Gastroesophageal sphincter (tissue), 4 donors: ENCODE data around the gene PRSS21. TPM values are rescaled to one million over a fixed set of nuclear protein-coding genes. Genes with fewer than 3 reads are reported as not detected.

Experiments
- ATAC-seq: fragments of 150-250 bp; one replicate; pipeline ENCODE4 v1.9.1; 2016; ENCODE audit warnings: mild to moderate bottlenecking, moderate library complexity
- H3K27ac ChIP-seq, 4 donors: fragments of 200-600 bp; sonication (generic) in 3 of 4; 1 replicate in 3 of 4; 2 replicates in 1 of 4; pipeline ENCODE4 v1.5.1; 2016 to 2019
- H3K27me3 ChIP-seq: fragments of 200-600 bp; sonication (generic); one replicate; pipeline ENCODE4 v1.5.1; 2019
- H3K36me3 ChIP-seq, 2 donors: fragments of 200-600 bp; sonication (generic); one replicate each; pipeline ENCODE4 v1.5.1; 2019; ENCODE audit warnings: control low read depth in 1 of 2
- H3K4me1 ChIP-seq, 3 donors: fragments of 200-600 bp; sonication (generic); 1 replicate in 2 of 3; 2 replicates in 1 of 3; pipeline ENCODE4 v1.5.1; 2016 to 2019; ENCODE audit warnings: control low read depth in 2 of 3
- H3K4me3 ChIP-seq, 2 donors: fragments of 200-600 bp; sonication (generic); one replicate each; pipeline ENCODE4 v1.5.1; 2019; ENCODE audit warnings: mild to moderate bottlenecking in 1 of 2, moderate library complexity in 1 of 2
- H3K9me3 ChIP-seq, 3 donors: fragments of 200-600 bp; sonication (generic); one replicate each; pipeline ENCODE4 v1.5.1; 2017 to 2019; ENCODE audit warnings: control low read depth in 2 of 3
- EP300 ChIP-seq: sonication (generic); formaldehyde crosslinking; IDR thresholded peaks from one replicate; pipeline ENCODE4 v1.6.1; 2017; ENCODE audit warnings: antibody characterized with exemption, mild to moderate bottlenecking
- POLR2A ChIP-seq, 2 donors: fragments of 450-650 bp; IDR thresholded peaks; one replicate each; pipeline ENCODE4 v1.6.1; 2017; ENCODE audit warnings: antibody characterized with exemption in 2 of 2, mild to moderate bottlenecking in 2 of 2, moderate library complexity in 1 of 2
- POLR2AphosphoS5 ChIP-seq: sonication (generic); formaldehyde crosslinking; IDR thresholded peaks from one replicate; pipeline ENCODE4 v1.6.1; 2017; ENCODE audit warnings: antibody characterized with exemption
- WGBS, 2 donors: methylation state at CpG; one replicate each; pipeline ENCODE4 v1.1.5; 2018; ENCODE audit warnings: low coverage in 1 of 2; 5-methylcytosine and 5-hydroxymethylcytosine counted together
- total RNA-seq, 4 donors: library from RNA; depleted of rRNA; stranded (reverse); fragments of >200 nt; gene quantifications; one replicate each; pipeline ENCODE4 v1.1.0, GENCODE V29; 2016
- TF ChIP-seq, protein P1 (sequence below), 4 experiments: fragments of 200-600 bp in 2 of 4; fragments of 450-650 bp in 2 of 4; sonication (generic) in 1 of 4; IDR thresholded peaks; one replicate each; pipeline ENCODE4 v1.5.1; 2017 to 2019; ENCODE audit warnings: antibody characterized with exemption in 4 of 4, mild to moderate bottlenecking in 2 of 4, moderate library complexity in 2 of 4

The PRSS21 gene
- total RNA-seq, 4 donors from 2014 or later: not detected

DNA sequence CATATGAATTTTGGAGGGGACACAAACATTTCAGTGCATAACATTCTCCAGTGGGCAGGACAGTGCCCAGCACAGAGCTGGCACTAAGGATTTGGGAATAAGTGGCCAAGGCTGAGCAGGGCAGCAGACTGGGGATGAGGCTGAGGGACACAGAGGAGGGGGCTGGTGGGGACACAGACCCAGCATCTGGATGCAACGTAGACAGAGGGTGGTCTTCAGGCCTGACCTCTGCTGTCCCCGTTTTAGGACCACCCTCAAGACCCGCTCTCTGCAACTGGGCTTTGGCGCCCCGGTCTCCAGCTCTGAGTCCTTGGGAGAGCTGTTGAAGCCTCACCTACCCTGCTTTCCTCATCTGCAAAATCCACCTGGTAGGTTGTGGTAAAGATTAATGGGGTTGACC is 26.4 kb upstream of the PRSS21 start:
- Histone ChIP-seq H3K9me3 (no peaks in the 10 kb centered on the region), H3K4me1 (peaks cover 0 to 4% (median 0%) of the 10 kb centered on the region in 3 donors), H3K4me3 (no peak overlapping the region), H3K36me3 (no peaks in the 10 kb centered on the region), H3K27ac (no peak overlapping the region), H3K27me3 (peaks cover 70% of the 10 kb centered on the region)
- TF ChIP-seq EP300: no peak
- TF ChIP-seq POLR2A (IDR thresholded peaks at IDR 0.05): no peak
- TF ChIP-seq POLR2AphosphoS5: no peak
- TF ChIP-seq, protein P1, sequence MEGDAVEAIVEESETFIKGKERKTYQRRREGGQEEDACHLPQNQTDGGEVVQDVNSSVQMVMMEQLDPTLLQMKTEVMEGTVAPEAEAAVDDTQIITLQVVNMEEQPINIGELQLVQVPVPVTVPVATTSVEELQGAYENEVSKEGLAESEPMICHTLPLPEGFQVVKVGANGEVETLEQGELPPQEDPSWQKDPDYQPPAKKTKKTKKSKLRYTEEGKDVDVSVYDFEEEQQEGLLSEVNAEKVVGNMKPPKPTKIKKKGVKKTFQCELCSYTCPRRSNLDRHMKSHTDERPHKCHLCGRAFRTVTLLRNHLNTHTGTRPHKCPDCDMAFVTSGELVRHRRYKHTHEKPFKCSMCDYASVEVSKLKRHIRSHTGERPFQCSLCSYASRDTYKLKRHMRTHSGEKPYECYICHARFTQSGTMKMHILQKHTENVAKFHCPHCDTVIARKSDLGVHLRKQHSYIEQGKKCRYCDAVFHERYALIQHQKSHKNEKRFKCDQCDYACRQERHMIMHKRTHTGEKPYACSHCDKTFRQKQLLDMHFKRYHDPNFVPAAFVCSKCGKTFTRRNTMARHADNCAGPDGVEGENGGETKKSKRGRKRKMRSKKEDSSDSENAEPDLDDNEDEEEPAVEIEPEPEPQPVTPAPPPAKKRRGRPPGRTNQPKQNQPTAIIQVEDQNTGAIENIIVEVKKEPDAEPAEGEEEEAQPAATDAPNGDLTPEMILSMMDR (IDR thresholded peaks at IDR 0.05): no peak
- WGBS, 2 donors: 45 to 61% methylated on average over 2 of the region's 5 CpGs
- ATAC-seq: no peak

DNA sequence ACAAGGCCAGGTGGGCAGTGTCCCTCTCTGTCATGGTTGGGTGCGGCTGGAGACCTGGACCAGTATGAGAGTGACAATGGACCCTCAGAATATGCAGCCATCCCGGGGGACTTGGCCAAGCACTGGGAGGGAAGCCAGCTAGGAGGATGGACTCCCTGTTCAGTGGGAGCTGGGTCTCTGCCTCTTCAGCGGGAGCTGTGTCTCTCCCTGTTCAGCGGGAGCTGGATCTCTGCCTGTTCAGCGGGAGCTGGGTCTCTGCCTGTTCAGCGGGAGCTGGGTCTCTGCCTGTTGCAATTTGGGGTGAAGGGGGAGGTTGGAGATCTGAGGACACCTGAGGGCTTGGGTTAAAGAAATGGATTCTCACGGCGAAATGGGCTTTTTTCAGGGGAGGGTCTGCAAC is 25.9 kb upstream of the PRSS21 start:
- Histone ChIP-seq H3K36me3 (no peaks in the 10 kb centered on the region), H3K9me3 (no peaks in the 10 kb centered on the region), H3K27ac (no peak overlapping the region), H3K4me1 (no peaks in the 10 kb centered on the region), H3K4me3 (no peak overlapping the region), H3K27me3 (peaks cover 66% of the 10 kb centered on the region)
- TF ChIP-seq EP300: no peak
- TF ChIP-seq, protein P1 (IDR thresholded peaks at IDR 0.05): no peak
- ATAC-seq: no peak
- WGBS, 2 donors: 53 to 68% methylated on average over 4 to 5 of the region's 8 CpGs

DNA sequence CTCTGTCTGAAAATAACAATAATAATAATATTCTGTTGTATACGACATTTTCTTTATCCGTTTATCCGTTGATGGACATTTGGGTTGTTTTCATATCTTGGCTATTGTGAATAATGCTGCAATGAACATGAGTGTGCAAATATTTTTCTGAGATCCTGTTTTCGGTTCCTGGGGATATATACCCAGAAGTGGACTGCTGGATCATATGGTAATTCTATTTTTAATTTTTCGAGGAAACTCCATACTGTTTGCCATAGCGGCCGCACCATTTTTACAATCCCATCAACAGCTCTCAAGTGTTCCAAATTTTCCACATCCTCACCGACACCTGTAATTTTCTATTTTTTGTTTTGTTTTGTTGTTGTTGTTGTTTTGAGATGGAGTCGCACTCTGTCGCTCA is 24.1 kb upstream of the PRSS21 start:
- peaks cover 62% of the 10 kb centered on the region for H3K27me3 ChIP-seq
- WGBS, 2 donors: 83 to 84% methylated on average over 9 to 10 of the region's 10 CpGs

DNA sequence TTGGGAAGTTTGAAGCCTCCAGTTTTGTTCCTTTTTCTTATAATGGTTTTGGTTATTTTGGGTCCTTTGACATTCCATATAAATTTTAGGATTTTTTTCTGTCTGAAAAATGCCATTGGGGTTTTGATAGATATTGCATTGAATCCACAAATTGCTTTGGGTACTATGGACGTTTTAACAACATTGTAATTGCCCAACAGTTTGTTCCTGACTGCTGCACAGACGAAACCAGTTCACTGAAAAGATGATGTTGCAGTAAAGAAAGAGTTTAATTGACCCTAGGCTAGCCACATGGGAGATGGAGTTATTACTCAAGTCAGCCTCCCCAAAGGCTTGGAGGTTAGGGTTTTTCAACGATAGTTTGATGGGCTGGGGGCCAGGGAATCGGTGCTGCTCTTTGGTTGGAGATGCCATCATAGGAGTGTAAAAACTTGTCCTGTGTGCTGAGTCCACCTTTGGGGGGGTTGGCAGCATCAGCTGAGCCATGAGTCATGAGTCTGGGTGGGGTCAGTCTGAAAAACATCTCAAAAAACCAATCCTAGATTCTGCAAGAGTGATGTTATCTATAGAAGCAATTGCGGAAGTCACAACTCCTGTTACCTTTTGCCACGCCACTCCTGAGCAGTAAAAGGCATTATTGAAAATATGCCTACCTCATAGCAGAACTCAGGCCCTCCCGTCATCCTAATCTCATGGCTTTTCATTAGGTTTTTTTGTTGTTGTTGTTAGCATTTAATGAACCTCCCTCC is 21.5 kb upstream of the PRSS21 start:
- no peaks in the 10 kb centered on the region for H3K36me3 ChIP-seq
- H3K9me3 ChIP-seq: no peaks in the 10 kb centered on the region
- 60 to 73% methylated on average over 5 to 7 of the region's 7 CpGs for WGBS, 2 donors
- H3K27me3 ChIP-seq: peaks cover 55% of the 10 kb centered on the region
- TF ChIP-seq POLR2A (IDR thresholded peaks at IDR 0.05): no peak
- TF ChIP-seq, protein P1 (IDR thresholded peaks at IDR 0.05): no peak
- H3K4me1 ChIP-seq: no peaks in the 10 kb centered on the region
- H3K27ac ChIP-seq: no peak overlapping the region
- ATAC-seq: no peak
- H3K4me3 ChIP-seq: no peak overlapping the region

More for the DNA sequence above, 24.1 kb upstream of the PRSS21 start:
- H3K36me3 ChIP-seq: no peaks in the 10 kb centered on the region
- no peak overlapping the region for H3K27ac ChIP-seq
- TF ChIP-seq POLR2AphosphoS5 (no peak), EP300 (no peak), POLR2A (IDR thresholded peaks at IDR 0.05) (no peak)
- TF ChIP-seq, protein P1 (IDR thresholded peaks at IDR 0.05): no peak
- H3K9me3 ChIP-seq: no peaks in the 10 kb centered on the region
- no peaks in the 10 kb centered on the region for H3K4me1 ChIP-seq
- no peak for ATAC-seq
- H3K4me3 ChIP-seq: no peak overlapping the region

DNA sequence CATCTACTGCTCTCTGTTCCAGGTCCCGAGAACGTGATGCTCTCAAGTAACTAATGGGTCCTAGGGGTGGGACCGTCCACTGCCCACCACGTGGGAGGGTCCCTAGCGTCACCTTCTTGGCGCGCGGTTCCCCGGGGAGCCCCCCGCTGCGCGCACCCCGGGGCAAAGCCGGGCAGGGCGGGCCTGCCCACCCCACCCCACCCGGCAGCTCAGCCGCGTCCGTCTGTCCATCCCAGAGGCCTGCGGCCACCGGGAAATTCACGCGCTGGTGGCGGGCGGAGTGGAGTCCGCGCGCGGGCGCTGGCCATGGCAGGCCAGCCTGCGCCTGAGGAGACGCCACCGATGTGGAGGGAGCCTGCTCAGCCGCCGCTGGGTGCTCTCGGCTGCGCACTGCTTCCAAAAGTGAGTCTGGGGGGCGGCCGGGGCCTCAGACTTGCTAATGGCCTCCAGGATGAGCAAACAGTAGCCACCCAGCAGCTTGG is 18.3 kb upstream of the PRSS21 start:
- ATAC-seq: no peak
- H3K27me3 ChIP-seq: peaks cover 40% of the 10 kb centered on the region
- H3K27ac ChIP-seq: no peak overlapping the region
- no peaks in the 10 kb centered on the region for H3K36me3 ChIP-seq
- H3K4me3 ChIP-seq: no peak overlapping the region
- H3K9me3 ChIP-seq: peaks cover 0 to 12% (median 0%) of the 10 kb centered on the region in 3 donors
- no CpG with 5 or more reads among the region's 39 CpGs for WGBS, 2 donors
- H3K4me1 ChIP-seq: no peaks in the 10 kb centered on the region
- no peak for TF ChIP-seq POLR2AphosphoS5
- TF ChIP-seq, protein P1 (IDR thresholded peaks at IDR 0.05): no peak
- TF ChIP-seq POLR2A (IDR thresholded peaks at IDR 0.05): no peak
- no peak for TF ChIP-seq EP300
